ENCODE measurements around the gene EPB41L4A.
"Not testable (repeated sequence)": the region's sequence is repeated elsewhere in the genome, so short reads cannot be mapped to it uniquely, and the experiment has no call there.

Gene EPB41L4A

GRCh38 chr5:112222997-112223396 is 196.1 kb downstream of the EPB41L4A start:
- intact Hi-C loops (cut with DNase I); DNase-seq: not testable (repeated sequence)

GRCh38 chr5:112221128-112221527 is 197.9 kb downstream of the EPB41L4A start:
- DNase-seq, result no peak
- intact Hi-C loops (cut with DNase I), result no loop called here

GRCh38 chr5:112219000-112219399 is 200.1 kb downstream of the EPB41L4A start:
- no peak for DNase-seq

GRCh38 chr5:112217843-112218579 is 201.1 kb downstream of the EPB41L4A start:
- intact Hi-C loops (cut with DNase I), result no loop called here
- no peak for DNase-seq

More at GRCh38 chr5:112219000-112219399, 200.1 kb downstream of the EPB41L4A start:
- intact Hi-C loops (cut with DNase I), result no loop called here

DNA sequence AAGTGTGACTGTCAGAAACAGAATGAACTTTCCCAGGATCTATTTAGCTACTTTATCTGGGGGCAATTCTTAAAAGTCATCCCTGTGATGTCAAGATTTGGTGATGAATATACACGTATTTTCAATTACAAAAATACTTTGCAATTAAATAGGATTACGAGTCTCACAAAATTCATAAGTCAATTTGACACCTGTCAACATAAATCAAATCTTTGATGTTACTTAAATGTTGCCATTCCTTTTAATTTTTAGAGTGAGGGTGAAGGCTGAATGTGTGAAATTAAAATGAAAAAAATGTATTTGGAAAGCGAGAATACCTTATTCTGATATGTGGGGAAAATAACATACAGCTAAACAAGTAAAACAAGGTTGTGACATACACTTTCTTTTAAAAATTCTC is 202.9 kb downstream of the EPB41L4A start:
- intact Hi-C loops (cut with DNase I), result no loop called here
- no peak for DNase-seq

DNA sequence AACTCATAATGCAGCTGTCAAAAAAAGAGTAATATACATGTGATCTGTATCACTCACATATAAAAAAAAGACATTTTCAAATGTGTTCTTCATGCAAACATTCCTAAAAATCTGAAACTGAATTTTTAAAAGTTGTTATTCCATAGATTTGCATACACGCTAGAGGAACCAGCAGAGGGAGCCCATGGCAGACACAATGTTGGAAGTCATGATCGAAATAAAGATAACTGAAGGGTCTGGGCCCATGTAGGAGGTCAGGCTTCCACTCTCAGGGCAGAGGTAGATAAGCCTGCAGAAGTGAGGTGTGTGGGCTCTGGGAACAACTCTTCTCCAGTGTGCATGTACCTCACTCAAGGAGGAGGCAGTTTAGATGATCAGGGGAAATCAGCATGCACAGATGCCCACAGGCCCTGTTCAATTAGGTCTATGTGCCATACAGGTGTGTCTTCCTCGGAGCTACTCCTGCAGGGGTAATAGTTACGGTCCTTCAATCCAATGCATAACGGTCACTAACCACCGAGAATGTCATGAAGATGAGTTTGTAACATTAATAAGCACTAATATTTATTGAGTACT is 208.6 kb downstream of the EPB41L4A start:
- DNase-seq, result peak in 5 of 10 donors; percentile 30 to 70 (median 47)
- intact Hi-C loops (cut with DNase I), result loop anchor here (1.0 kb wide), 1 partner anchor 210 kb away; no protein-coding TSS in a partner anchor

GRCh38 chr5:112208699-112209615 is 210.1 kb downstream of the EPB41L4A start:
- intact Hi-C loops (cut with DNase I), result no loop called here
- DNase-seq, result no peak

DNA sequence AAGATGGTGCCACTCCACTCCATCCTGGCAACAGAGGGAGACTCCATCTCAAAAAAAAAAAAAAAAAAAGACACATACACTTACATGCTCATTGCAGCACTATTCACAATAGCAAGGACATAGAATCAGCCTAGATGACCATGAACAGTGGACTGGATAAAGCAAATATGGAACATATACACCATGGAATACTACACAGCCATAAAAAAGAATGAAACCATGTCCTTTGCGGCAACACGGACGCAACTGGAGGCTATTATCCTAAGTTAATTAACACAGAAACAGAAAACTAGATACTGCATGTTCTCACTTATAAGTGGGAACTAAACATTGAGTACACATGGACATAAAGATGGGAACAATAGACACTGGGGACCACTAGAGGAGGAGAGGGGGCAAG is 210.9 kb downstream of the EPB41L4A start:
- intact Hi-C loops (cut with DNase I); DNase-seq: not testable (repeated sequence)

- DNase-seq, result no peak
- intact Hi-C loops (cut with DNase I), result no loop called here
Measured at GRCh38 chr5:112205846-112206245, 213.2 kb downstream of the EPB41L4A start.

DNA sequence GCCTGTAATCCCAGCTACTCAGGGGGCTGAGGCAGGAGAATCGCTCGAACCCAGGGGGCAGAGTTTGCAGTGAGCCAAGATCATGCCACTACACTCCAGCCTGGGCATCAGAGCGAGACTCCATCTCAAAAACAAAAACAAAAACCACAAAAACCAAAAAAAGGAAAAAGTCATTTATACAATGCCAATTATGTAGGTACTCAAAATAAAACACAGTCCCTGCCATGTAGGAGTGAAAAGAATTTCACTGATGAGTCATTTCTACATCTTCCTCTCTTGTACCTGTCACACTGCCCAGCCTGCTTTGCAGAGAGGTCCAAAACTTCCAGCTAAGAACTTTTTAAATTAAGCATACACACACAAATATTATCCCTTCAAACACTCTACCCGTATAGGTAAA is 215.8 kb downstream of the EPB41L4A start:
- intact Hi-C loops (cut with DNase I), result no loop called here

GRCh38 chr5:112202694-112203093 is 216.4 kb downstream of the EPB41L4A start:
- no peak for DNase-seq
- intact Hi-C loops (cut with DNase I), result no loop called here

More for the DNA sequence above, 215.8 kb downstream of the EPB41L4A start:
- peak in 1 of 10 donors; percentile 47 for DNase-seq

GRCh38 chr5:112201141-112201540 is 217.9 kb downstream of the EPB41L4A start:
- intact Hi-C loops (cut with DNase I), result no loop called here
- DNase-seq, result no peak

DNA sequence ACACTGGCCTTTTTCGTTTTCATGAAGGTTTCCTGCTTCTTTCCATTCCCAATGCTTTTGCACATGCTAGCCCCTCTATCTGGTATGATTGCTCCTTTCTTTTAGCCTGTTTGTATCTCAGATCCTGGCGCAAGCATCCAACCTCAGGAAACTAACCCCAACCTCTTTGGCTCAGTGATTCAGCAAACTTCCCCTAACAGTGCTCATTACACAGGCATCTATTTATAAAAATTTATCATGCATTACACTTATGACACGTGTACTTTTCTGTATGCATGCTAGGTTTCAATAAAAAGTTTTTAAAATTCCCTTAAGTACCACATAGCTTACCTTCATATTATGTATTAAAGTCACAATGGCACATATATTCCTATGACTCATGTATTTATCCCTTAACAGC is 218.9 kb downstream of the EPB41L4A start:
- intact Hi-C loops (cut with DNase I), result no loop called here
- DNase-seq, result no peak

GRCh38 chr5:112196584-112196983 is 222.5 kb downstream of the EPB41L4A start:
- intact Hi-C loops (cut with DNase I), result no loop called here
- DNase-seq, result no peak

DNA sequence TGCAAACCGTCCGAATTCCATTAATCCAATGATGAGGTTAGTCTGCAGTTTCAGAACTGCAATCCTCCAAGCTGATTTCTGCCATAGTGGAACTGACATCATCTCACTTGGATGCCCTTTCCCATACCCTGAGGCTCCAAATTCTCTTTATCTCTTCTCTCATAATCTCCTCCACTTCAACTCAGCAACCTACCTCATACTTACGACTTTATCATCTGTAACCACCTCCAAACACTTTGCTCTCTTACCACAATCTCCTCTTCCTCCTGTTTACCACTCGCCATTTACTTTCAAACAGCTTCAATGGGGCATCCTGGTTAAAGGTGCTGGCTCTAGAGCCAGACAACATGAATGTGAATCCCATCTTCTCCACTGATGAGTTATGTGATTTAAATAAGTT is 223.2 kb downstream of the EPB41L4A start:
- intact Hi-C loops (cut with DNase I), result no loop called here
- no peak for DNase-seq

DNA sequence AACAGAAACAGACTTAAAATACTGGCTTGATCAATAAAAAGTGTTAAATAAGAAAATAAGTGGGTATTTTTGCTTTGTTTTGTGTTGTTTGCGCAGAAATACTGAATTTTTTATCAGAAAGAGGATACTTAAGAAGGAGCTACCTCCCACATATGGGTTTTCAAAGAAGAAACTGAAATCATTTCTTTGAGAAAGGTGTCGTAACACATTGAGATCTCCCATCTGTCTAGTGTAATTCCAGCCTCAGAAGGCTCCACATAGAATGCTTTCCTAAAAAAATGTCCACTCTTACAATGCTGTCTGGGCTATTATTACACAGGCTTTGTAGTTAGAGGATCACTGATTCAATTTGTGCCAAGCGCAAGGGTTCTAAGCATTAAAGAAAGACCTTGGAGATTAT is 226.2 kb downstream of the EPB41L4A start:
- DNase-seq, result no peak
- intact Hi-C loops (cut with DNase I), result no loop called here

- intact Hi-C loops (cut with DNase I), result no loop called here
Measured at GRCh38 chr5:112192072-112192471, 227.0 kb downstream of the EPB41L4A start.

DNA sequence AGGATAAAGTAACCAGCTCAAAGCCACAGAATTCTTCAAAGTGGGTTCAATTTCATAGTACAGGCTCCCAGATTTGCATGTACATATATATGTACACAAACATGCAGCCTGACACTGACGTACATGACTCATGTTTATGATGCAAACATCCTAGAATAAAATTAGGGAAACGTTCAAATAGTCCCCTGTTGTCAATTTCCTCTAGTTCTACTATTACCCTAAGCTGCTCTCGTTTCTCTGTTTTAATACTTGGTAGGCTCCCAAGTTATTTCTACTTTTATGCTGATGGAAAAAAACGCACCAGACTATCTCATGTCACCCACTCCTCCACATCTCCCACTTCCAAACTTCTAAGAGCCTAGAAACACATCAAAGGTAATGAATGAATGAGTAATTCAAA is 229.7 kb downstream of the EPB41L4A start:
- intact Hi-C loops (cut with DNase I), result no loop called here
- DNase-seq, result no peak

More at GRCh38 chr5:112192072-112192471, 227.0 kb downstream of the EPB41L4A start:
- no peak for DNase-seq

DNA sequence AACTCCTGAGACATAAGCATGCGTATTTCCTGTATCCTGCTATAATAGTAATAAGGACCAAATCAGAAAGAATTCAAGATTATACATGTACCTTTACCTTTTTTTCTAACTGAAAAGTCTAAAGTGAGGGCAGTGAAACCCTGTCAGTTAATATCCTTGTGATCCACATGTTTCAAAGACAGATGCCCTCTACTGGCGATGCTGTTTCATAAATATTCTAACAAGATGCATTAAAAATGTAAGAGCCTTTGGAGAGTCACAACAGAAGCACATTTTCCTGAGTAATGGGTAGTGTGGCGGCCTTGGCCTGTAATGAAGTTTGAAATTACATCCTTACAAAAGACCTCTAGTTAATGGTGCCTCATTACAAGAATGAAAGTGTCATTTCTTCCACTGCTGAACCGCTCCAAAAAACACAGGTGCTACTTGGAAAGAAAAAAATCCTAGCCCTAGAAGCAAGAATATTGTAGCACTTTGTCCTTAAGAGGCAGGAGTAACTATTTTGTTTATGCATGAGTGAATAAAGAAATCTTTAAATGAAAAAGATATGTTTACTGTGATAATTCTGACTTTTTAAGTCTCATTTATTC is 232.6 kb downstream of the EPB41L4A start:
- DNase-seq, result no peak
- intact Hi-C loops (cut with DNase I), result no loop called here

- intact Hi-C loops (cut with DNase I), result no loop called here
- DNase-seq, result no peak
Measured at GRCh38 chr5:112183874-112184273, 235.2 kb downstream of the EPB41L4A start.
